Esophagus squamous epithelium (tissue), 4 donors: Measurements from ENCODE around the gene HMGN3.

Experiments used
- POLR2A ChIP-seq, 4 donors: fragments of 450-650 bp; IDR thresholded peaks; one replicate each; pipeline ENCODE4 v1.6.1; 2017; ENCODE audit warnings: antibody characterized with exemption in 4 of 4, mild to moderate bottlenecking in 4 of 4, moderate library complexity in 3 of 4
- TF ChIP-seq, protein P1 (sequence below), 6 experiments: fragments of 450-650 bp in 4 of 6; fragments of 200-600 bp in 2 of 6; sonication (generic) in 2 of 6; IDR thresholded peaks; one replicate each; pipeline ENCODE4 v1.5.1; 2016 to 2019; ENCODE audit warnings: antibody characterized with exemption in 6 of 6, mild to moderate bottlenecking in 4 of 6, moderate library complexity in 4 of 6

DNA sequence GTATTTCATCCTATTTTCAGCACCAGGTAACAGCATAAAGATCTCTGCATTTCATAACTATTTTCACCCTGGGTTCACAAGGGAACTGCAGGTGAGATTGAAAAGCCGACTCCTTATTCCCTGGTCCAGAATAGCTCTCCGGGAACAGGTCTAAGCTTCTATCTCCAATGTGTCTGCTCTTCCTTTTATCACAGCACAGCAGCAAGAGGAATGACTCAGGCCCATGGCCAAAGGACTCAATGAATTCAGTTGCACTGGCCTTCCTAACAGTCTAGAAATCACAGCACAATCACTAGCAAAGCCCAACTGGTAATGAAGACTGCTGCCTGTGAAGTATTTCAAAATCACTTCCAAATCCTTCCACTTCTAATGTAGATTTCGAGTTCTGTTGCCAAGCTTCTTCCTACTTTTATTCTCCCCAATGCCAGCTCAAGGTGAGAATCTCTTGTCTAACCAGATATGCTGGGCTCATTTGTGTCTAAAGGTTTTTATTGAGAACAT lies 30.7 kb downstream of the HMGN3 start:
- TF ChIP-seq, protein P1, sequence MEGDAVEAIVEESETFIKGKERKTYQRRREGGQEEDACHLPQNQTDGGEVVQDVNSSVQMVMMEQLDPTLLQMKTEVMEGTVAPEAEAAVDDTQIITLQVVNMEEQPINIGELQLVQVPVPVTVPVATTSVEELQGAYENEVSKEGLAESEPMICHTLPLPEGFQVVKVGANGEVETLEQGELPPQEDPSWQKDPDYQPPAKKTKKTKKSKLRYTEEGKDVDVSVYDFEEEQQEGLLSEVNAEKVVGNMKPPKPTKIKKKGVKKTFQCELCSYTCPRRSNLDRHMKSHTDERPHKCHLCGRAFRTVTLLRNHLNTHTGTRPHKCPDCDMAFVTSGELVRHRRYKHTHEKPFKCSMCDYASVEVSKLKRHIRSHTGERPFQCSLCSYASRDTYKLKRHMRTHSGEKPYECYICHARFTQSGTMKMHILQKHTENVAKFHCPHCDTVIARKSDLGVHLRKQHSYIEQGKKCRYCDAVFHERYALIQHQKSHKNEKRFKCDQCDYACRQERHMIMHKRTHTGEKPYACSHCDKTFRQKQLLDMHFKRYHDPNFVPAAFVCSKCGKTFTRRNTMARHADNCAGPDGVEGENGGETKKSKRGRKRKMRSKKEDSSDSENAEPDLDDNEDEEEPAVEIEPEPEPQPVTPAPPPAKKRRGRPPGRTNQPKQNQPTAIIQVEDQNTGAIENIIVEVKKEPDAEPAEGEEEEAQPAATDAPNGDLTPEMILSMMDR (IDR thresholded peaks at IDR 0.05), result no peak
- TF ChIP-seq POLR2A (IDR thresholded peaks at IDR 0.05), result no peak
